ENCODE data around the gene CCHCR1. TPM values are rescaled to one million over a fixed set of nuclear protein-coding genes. Genes with fewer than 3 reads are reported as not detected.

CCHCR1 gene
- total and polyA plus RNA-seq, 2 of the 8 experiments (the other 6 are each of a cell fraction or from before 2014, with no cell fraction given): 20.9 to 38.0 TPM

DNA sequence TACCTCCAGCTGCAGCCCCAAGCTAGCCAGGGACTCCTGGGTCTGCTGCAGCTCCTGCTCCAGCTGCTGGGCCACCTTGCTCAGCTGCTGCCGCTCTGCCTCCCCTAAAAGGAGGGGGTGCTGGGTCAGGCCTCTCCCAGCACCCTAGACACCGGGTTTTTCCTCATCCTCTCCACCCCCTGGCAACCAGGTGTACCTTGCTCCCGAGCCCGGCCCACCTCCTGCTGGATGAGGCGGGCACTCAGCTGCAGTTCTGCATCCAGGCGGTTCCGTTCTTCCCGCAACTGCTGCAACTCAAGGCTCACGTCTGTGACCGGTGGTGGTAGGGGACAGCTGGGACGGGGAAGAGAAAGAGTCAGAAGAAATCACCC, 12.6 kb downstream of the CCHCR1 start (continued):
- TF ChIP-seq RBBP5 (IDR thresholded peaks at IDR 0.05; ENCODE audit: borderline replicate concordance, low read depth, low read length) (no peak), BCL11A (IDR thresholded peaks at IDR 0.05; ENCODE audit: low read depth in 2 of 2, low read length in 2 of 2) (no peak), CBX5 (IDR thresholded peaks at IDR 0.05; ENCODE audit: low read depth, low read length) (no peak), CBX8 (IDR thresholded peaks at IDR 0.05; ENCODE audit: borderline replicate concordance, low read depth, low read length) (no peak), RAD21 (IDR thresholded peaks at IDR 0.05 in 1 of 2, conservative IDR thresholded peaks at IDR 0.05 in 1 of 2; ENCODE audit: low read depth in 2 of 2, low read length in 2 of 2) (no peak)
- TF ChIP-seq, protein P1, sequence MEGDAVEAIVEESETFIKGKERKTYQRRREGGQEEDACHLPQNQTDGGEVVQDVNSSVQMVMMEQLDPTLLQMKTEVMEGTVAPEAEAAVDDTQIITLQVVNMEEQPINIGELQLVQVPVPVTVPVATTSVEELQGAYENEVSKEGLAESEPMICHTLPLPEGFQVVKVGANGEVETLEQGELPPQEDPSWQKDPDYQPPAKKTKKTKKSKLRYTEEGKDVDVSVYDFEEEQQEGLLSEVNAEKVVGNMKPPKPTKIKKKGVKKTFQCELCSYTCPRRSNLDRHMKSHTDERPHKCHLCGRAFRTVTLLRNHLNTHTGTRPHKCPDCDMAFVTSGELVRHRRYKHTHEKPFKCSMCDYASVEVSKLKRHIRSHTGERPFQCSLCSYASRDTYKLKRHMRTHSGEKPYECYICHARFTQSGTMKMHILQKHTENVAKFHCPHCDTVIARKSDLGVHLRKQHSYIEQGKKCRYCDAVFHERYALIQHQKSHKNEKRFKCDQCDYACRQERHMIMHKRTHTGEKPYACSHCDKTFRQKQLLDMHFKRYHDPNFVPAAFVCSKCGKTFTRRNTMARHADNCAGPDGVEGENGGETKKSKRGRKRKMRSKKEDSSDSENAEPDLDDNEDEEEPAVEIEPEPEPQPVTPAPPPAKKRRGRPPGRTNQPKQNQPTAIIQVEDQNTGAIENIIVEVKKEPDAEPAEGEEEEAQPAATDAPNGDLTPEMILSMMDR (IDR thresholded peaks at IDR 0.05; ENCODE audit: control extremely low read depth in 1 of 3, insufficient read depth in 1 of 3, low read depth in 1 of 3, low read length in 3 of 3): no peak
